Measurements from ENCODE around the gene SCARB1.

Gene SCARB1

GRCh38 chr12:124796303-124796960 is 67.2 kb downstream of the SCARB1 start:
- no peak for DNase-seq (ENCODE audit: low read depth)

DNA sequence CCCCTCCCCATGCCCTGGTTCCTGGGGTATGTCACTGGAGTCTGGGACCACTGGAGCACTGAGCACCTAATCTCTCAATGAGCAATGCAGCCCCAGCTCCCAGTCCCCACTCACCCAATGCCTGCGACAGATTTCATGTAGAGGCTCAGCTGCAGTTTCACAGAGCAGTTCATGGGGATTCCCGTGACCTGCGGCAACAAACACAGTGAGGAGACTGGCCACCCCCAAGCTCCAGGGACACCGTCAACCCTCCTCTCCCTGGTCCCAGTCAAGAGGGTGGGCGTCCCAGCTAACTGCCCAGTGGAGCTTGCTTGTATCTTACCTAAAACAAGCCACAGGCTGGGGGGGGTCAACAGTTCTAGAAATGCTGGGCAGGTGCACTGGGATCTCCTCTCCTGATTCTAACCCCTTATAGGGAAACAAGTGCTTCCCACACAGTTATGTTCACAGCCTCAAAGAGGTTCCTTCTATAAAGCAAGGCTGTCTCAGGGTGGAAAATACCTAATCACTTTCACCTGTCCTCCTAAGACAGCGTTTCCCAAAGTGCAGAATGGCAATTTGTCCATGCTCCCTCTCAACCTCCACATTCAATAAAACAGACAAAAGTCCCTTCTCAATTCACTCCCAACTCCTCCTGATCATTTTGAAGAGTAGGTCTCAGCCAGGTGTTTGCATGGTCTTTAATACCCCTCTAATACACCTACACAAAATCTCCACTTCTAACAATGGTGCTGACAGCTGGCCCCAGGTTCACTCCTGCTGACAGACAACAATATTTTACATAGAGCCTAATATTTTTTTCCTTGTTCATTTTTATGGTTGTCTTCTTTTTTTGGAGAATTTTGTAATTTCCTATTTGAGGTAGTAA is 68.3 kb downstream of the SCARB1 start:
- DNase-seq (ENCODE audit: low read depth), result no peak

DNA sequence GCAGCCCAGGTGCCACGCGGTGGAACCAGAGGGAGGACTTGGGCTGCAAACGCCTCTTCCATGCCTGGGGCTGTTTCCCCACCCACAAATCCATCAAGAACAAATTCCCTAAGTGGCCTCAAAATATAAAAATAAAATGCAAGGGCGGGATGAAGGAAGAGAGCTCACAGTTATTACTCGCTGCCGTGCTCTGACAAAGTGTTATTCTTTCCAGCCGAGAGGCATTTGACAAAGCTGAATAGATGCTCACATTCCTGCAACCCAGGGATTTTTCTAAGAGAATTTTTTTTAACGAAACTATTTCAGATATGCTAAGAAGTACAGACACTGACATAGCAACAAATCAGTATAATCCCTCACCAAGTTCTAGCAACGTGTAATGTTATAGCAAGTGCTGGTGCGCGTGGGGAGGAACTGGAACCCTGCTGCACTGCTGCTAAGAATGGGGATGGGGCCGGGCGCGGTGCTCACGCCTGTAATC is 70.7 kb downstream of the SCARB1 start:
- DNase-seq (ENCODE audit: low read depth), result no peak

DNA sequence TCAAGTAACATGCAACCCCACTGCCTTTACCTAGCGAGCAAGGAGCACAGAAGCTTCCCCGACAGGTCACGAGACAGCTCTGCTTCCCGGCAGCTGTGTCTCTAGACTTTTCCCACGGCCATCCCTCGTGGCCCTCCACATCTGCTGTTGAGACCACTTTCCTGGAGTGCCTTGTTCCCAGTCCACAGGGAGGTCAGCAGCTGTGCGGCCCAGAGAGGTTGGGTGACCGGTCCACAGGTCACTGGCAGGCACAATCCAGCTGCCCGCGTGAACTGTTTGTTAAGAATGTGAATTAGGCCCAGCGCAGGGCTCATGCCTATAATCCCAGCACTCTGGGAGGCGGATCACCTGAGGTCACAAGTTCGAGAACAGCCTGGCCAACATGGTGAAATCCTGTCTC is 71.5 kb downstream of the SCARB1 start:
- no peak for DNase-seq (ENCODE audit: low read depth)

- DNase-seq (ENCODE audit: low read depth), result no peak
Observed at GRCh38 chr12:124790650-124791400, 72.8 kb downstream of the SCARB1 start.

DNA sequence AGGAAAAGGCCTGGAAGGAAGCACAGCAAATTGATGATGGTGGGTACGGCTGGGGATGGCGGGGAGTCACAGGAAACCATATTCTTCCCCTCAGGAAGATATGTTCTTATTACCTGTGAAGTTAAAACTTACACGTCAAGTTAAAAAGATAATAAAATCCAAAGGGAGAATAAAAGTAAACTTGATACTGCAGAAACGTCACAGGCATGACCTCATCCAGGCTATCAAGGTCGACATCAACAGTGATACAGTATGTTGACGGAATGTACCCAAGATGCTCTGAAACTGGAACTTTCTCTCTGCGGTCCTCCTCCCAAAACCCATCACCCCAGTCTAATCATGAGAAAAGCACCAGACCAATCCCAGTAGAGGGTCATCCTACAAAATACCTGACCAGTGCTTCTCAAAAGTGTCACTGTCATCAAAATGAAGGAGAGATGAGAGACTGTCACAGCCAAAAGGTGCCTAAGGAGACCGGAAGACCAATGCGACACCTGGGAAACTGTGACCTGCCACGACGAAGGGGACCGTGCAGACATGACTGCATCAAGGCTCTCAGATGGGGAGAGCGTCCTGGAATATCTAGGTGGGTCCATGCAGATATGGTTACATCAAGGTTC is 74.6 kb downstream of the SCARB1 start:
- no peak for DNase-seq (ENCODE audit: low read depth)

- peak; percentile 66 for DNase-seq (ENCODE audit: low read depth)
Observed at GRCh38 chr12:124786061-124786964, 77.4 kb downstream of the SCARB1 start.

DNA sequence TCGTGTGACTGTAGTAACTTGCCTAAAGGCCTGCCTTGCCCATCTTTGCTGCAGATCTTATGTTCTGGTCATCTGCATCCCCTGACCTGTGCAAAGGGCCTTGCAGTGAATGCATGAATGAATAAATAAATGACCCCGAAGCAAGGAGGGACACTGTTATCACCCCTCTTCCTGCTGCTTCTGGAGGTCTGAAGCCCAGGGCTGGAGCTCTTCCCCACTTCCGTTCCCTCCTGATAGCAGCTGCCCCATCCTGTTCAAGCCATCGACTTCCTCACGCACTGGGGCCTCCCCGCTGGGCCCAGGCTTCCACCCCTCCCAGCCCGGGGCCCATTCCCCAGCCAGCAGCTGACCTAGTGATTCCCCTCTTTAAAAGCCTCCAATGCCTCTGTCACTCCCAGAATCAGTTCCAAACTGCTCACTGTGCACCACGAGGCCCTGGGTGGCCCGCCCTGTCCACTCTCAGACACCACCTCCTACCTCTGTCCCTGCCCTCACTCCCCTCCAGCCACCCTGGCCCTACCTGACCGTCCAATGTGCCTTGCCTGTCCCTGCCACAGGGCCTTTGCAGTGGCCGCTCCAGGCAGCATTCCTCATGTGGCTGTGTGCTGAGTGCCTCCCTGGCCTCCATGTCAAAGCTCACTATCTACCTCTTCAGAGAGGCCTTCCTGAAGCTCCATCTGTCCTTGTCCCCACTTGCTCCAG is 78.6 kb downstream of the SCARB1 start:
- DNase-seq (ENCODE audit: low read depth), result no peak

- DNase-seq (ENCODE audit: low read depth), result no peak
Observed at GRCh38 chr12:124783087-124783486, 80.6 kb downstream of the SCARB1 start.

DNA sequence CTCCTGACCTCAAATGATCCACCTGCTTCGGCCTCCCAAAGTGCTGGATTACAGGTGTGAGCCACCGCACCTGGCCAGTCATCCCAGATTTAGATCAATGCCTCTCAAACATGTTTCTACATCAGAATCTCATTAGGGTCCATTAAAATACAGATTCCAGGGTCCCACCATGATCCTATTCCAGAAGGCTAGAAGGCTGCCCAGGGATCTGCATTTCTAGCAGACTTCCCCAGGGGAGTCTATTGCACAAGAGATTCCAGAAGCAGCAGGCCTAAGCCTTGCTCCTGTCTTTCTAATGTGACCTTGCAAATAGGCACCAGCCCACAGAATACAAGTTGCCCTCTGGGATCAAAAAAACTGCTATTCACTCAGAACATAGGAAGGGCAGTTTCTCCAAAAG is 81.5 kb downstream of the SCARB1 start:
- DNase-seq (ENCODE audit: low read depth), result no peak

GRCh38 chr12:124780752-124781685 is 82.6 kb downstream of the SCARB1 start:
- DNase-seq (ENCODE audit: low read depth), result no peak

- DNase-seq (ENCODE audit: low read depth), result no peak
Observed at GRCh38 chr12:124780336-124780735, 83.3 kb downstream of the SCARB1 start.

GRCh38 chr12:124779161-124780141 is 84.2 kb downstream of the SCARB1 start:
- no peak for DNase-seq (ENCODE audit: low read depth)

- DNase-seq (ENCODE audit: low read depth), result no peak
Observed at GRCh38 chr12:124778411-124778810, 85.3 kb downstream of the SCARB1 start.

DNA sequence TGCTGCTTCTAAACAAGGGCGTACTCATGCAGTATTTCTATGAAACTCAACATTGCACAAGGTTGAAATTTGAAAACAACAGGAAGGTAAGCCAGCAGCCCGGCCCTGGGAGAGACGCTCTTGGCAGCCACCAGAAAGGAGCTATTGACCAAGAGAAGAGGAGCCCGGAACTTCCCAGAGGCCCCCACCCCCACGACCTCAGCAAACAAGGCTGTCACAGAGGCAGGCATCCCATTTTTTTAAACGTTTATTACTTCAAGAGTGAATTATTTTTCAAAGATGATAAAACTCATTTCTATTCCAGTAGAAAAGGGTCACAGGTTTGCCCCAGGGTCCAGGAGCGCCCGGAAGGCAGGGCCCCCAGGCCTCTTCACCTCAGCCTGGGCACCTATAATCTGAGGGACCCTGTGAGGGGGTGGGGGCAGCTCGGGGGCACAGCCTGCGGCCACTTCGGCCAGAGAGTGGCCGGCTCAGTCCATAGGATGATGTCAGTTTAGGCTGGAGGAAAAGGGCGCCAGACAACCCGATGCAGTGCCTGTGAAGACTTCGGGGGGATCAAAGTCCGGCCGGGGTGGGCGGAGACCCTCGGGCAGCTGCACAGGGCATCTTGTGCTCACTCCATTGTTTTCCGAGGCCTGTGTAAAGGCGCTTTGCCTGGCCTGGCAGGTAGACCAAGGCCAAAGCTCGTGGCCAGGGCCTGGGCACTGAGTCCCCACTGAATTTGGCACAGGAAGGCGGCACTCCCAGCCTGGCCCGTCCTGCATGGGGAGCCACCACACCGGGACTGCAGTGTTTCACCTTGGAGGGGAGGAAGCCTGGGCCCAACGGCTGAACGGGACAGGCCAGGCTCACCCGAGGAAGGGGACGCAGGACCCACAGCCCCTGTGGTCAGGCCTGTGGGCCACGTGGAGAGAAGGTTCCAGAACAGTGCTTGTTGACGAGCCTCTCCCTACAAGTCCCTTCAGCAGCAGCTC is 86.0 kb downstream of the SCARB1 start:
- DNase-seq (ENCODE audit: low read depth), result no peak

DNA sequence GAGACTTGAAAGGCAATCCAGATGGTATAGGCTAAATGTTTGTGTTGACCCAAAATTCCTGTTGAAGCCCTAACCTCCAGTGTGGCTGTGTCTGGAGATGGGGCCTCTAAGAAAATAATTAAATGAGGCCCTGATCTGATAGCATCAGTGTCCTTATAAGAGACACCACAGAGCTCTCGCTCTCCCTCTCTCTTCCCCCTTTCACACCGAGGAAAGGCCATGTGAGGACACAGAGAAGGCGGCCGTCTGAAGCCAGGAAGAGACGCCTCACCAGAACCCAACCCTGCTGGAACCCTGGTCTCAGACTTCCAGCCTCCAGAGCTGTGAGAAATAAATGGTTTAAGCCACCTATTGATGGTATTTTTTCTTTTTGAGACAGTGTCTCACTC is 87.5 kb downstream of the SCARB1 start:
- no peak for DNase-seq (ENCODE audit: low read depth)

Measured in ELR (cell line).